Superior temporal gyrus (tissue), 1 donor: ENCODE results near the gene ABCD1.
A peak's percentile ranks its signal among the peaks of the same experiment; 100 is the strongest.
"Not testable (repeated sequence)": the region's sequence is repeated elsewhere in the genome, so short reads cannot be mapped to it uniquely, and the experiment has no call there.

Source experiments
- DNase-seq: peaks from one replicate; pipeline ENCODE4 v3.0.0-alpha.2; 2016; ENCODE audit errors: extremely low spot score

Gene ABCD1

DNA sequence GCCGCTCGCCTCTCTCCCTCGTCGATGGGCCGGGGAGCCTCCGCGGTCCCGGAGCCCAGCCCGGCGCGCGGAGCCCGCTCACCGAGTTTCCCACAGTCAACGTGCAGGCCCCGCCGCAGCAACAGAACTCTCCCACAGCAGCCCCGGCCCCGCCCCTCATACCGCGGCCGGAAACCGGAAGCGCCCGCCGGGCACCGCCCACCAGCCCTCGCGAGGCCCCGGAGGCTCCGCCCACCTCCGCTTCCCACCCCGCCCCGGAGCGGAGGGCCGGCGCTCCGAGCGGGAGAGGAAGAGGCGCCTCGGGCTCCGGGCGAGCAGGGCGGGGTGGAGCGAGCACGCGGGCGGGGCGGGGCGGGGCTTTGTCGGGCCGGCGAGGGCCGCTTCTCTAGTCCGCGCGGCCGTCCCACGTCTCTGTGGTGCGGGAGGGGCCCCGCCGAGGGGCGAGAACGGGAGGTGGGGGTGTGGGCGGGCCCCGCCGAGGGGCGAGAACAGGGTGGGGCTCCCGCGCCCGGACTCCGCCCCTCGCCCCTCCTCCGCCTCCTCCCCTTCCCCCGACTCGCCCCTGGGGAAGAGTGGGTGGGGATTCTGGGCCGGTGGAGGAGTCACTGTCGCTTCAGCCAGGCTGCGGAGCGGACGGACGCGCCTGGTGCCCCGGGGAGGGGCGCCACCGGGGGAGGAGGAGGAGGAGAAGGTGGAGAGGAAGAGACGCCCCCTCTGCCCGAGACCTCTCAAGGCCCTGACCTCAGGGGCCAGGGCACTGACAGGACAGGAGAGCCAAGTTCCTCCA is at the start of gene ABCD1, which contains the start of gene BCAP31:
ABCD1 (plus strand) TSS at position 605 of the 787 bp plus-strand sequence. CDS start 411 bp downstream, outside the sequence.
BCAP31 (minus strand) TSS at position 136 of the 787 bp plus-strand sequence. CDS start 1,143 bp downstream, outside the sequence.
- peak; percentile 71 for DNase-seq

DNA sequence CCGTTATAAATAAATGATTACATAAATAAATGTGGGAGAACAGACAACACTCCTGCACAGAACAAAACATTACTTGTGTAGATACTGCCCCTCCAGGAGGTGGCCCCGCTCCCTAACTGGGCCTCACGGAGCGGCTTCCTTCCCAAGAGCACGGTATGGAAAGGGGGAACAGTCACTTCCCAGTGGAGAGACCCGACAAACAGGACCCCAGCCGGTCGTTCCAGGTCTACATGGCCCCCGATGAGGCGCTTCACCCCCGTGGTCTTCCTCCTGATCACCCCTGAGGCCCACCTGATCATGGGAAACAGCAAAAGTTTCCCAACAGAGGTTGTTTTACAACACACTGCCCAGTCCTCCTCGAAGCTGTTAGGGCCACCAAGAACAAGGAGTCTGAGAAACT is 43.5 kb upstream of the ABCD1 start:
- DNase-seq, result no peak

DNA sequence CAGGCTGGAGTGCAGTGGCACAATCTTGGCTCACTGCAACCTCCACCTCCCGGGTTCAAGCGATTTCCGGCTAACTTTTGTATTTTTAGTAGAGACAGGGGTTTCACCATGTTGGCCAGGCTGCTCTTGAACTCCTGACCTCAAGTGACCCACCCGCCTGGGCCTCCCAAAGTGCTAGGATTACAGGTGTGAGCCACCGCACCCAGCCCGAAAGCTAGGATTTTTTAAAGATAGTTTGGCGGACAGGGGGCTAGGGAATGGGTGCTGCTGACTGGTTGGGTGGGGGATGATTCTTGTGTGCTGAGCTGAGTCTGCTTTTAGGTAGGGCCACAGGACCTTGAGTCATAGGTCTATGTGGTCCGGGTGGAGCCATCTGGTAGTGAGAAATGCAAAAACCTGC is 41.2 kb upstream of the ABCD1 start:
- not testable (repeated sequence) for DNase-seq

DNA sequence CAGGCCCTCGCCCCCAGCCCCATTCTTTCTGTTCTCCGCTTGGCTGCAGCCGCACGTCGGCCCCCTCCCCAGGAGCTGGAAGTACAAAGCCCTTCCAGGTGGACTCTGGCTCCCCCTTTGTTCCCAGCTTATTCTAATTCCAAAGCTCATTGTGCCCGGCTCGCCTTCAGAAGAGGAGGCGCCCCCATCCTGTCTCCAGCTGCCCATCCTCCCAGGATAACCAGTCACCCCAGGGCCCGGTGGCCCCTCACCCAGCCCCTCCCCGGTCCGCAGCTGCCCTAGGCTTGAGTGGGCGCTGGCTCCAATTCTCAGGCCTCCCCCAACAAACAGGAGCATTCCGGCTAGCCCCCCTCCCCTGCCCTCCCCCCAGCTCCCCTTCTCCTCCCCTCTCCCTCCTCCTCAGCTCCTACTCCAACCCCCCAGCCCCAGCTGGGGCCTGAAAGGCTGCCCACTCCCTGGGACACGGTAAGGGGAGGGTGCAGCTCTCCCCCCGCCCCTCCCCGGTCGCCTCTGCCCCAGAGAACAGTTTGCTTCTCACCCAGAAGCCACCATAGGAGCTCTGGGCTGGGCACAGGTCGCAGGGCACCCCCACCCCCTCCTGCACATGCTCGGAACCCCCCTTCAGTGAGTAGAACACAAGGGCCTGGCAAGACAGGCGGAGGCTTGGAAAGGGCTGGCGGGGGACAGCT is 40.0 kb upstream of the ABCD1 start:
- DNase-seq, result no peak

DNA sequence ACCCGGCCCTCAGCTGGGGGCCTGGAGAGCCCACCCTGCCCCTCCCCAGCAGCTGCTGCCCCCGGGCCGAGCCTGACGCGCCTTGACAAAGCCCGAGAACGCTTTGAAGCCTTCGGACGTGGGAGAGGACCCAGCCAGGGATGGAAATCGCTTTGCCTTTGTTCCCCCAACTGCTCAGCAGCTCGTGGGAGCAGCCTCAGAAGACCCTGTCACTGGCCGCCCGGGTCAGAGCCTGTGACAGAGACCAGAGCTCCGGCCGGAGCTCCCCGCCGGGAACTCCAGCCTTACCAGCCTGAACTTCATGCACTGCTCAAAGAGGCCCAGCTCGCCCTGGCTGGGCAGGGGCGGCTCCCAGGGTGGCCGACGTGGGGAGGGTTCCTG is 39.5 kb upstream of the ABCD1 start:
- no peak for DNase-seq

DNA sequence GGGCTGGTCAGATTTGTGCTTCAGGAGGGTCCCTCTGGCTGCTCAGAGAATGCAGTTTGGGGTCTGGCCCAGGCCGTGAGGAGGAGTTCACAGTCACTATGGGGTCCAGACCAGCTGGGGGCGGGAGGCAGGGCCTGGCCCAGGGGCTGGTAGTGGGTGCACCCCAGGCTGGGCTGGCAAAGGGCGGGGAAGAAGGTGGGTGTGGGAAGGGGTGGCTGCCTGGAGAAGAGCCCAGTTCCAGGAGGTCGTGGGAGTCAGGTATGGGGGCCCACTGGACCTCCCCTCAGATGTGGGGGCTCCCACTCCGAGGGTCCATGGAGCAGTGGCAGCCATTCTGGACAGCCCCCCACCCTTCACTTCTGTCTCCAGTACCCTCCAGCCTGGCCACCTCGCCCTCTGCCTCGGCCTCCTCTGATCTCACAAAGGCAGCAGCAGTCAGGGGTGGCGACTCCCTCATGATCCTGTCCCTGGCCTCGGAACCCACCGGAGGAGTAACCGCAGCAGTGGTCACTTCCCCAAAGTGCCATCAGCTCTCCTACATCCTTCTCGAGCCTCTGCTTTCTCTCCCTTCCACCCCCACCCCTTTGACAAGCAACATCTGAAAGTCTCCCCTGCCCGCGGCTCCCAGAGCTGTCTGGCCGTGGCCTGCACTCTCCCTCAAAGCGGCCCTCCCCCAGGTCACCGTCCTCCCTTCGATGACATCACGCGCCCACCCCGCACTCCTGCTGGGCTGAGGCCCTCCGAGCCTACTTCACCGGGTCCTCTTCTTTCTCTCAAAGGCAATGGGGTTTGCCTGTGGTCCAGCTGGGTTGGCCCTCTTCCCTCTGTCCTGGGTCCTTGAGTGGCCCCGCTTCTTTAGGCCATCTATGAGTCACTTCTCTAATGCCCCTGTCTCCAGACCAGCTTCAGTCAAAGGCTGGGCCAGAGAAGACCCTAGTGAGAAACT is 38.6 kb upstream of the ABCD1 start:
- DNase-seq, result no peak

DNA sequence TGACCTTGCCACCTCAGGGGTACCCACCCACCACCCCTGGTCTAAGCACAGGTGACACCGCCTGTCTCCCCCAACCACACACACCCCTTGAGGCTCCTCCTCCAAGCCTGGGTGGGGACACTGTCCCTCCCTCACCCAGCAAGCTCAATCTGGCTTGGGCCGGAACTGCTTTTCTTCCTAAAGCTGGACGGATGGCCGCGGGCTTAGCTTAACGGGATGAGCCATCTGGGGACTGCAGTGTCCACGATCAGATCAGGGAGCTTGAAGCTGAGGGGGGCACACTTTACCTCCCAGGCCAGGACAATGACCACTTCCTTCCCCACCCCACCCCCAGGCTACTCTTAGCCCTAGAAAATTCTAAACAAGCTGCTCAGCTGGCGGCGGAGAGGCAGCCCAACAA is 37.9 kb upstream of the ABCD1 start:
- no peak for DNase-seq

DNA sequence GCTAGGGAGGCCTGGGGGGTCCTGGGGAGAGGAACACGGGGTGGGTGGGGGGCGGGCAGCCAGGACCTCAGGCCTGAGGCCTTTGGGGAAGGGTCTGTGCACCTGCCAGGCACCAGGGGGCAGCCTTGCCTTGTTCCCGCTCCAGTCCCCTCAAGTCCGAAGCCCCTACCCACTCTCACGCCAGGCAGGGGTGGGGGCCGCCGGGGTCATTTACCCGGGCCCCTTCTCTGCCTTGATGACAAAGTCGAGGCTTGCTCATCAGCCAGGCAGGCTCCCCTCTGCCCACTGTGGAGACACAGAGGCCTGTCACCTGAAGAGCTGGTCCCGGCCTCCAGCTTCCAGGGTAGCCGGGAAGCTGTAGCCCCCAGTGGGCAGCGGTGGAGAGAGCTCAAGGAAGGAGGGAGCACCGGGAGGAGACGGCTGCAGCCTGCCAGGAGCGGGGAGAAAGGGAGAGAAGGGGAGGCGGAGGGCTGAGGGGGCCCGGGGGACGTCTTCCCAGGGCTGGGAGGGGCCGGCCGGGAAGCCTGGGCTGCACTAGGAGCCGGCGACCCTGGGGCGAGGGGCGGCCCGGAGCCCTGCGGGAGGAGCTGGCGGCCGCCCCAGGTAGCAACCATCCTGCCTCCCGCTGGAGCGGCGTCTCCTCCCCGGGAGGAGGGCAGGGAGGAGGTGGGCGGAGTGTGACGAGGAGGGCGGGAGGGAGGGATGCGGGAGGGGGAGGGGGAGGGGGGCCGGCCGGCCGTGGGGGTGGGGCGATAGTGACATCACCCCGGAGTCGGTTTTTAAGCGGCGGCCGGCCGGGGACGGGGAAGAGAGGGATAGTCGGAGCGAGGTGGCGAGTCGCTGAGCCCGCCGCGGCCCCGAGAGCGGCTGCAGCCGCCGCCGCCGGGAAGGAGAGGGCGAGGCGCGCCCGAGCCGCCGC is 37.3 kb upstream of the ABCD1 start, which contains the start of gene SLC6A8:
SLC6A8 (plus strand) TSS at position 806 of the 919 bp plus-strand sequence. CDS start 649 bp downstream, outside the sequence.
- DNase-seq, result peak; percentile 49

DNA sequence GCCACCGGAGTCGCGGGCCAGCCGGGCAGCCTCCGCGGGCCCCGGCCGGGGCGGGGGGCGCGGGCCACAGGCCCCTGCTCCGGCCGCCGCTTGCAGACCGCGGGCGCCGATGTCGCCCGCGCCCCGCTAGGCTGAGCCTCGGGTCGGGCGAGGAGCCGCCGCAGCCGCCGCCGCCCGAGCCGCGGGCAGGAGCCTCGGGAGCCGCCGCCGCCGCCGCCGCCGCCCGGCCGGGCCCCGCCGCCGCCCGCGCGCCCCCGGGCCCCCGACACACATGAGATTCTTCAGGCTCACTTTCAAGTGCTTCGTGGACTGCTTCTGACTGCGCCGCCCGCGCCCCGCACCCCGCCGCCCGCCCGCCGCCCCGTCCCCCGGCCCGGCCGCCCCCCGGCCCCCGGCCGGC is 36.6 kb upstream of the ABCD1 start:
- no peak for DNase-seq

DNA sequence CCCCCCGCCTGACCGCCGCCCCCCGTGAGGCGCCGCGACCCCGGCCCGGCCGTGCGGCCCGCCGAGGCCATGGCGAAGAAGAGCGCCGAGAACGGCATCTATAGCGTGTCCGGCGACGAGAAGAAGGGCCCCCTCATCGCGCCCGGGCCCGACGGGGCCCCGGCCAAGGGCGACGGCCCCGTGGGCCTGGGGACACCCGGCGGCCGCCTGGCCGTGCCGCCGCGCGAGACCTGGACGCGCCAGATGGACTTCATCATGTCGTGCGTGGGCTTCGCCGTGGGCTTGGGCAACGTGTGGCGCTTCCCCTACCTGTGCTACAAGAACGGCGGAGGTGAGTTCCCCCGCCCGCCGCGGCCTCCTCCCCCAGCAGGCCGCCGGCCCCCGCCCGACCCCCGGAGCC is 36.1 kb upstream of the ABCD1 start:
- DNase-seq, result no peak

DNA sequence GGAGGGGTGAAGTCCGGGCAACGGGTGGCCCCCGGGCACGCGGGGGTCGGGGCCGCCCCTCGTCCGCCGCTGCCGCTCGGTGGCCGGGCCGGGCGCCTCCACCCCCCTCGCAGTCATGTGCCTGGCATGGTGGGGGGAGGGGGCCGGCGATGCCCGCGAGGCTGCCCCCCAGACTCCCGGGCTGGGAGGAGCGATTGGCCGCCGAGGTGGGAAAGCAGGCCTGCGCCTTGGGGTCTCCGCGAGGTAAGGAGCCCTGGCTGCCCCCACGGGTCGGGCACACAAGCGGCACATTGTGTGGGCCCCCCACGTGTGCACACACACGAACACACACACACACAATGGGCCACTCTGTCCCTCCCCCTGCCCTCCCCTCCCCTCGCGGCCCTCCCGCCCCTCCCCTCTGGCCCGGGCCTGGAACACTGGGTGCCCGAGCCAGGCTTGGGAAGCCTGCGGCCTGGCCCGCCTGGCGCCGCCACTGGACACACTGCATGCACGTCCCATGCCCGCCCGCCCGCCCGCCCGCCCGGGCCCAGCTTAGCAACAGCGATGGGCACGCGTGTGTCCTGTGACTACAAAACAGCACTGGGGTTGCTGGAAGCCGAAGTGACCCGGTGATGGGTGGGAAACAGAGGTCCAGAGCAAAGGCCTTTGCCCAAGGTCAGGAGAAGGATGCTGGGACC is 35.6 kb upstream of the ABCD1 start:
- DNase-seq, result peak; percentile 28

DNA sequence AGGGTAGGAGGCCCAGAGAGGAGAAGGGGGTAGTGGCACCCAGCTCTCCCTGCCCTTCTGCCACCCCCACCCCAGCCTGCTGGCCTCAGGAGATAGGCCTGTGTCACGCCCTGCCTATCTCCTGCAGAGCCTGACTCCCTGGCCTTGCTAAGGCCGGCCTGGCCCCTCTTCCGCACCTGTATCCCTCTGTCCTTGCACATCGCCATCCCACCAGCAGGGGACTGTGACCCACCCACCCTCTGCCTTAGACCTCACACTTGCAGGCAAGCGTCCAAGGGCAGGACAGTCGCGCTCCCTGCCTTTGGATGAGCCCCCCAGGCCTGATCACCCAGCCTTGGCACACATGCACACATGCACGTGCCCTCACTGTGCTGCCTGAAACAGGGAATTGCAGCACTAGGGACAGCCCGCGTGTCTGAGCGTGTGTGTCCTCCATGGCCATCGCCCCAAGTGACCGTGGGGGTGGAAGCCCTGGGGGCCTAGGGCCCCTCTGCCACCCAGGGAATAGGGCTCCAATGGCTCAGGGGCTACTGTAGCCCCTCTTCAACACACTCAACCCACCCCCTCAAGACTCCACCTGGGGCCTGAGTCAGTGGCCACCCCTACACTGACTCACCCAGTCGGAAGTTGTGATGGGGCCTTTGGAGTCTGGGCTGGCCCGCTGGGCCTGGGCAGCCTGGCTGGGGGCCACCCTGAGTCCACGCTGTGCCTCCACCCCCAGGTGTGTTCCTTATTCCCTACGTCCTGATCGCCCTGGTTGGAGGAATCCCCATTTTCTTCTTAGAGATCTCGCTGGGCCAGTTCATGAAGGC is 34.8 kb upstream of the ABCD1 start:
- no peak for DNase-seq

DNA sequence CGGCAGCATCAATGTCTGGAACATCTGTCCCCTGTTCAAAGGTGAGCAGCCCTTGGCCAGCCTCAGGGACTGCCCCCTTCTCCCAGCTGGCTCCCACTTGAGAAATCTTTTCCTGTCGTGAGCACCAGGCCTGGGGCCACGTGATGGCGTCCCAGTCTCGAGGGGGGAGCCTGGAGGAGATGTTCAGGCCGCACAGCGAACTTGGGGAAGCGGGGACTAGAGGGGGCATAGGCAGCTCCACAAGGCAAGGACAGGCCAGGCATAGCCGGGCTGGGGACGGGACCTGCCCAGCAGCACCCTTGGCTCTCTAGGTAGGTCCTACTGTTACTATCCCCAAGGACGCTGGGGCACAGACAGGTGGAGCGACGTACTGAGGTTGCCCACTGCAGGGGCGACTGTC is 34.2 kb upstream of the ABCD1 start:
- no peak for DNase-seq

DNA sequence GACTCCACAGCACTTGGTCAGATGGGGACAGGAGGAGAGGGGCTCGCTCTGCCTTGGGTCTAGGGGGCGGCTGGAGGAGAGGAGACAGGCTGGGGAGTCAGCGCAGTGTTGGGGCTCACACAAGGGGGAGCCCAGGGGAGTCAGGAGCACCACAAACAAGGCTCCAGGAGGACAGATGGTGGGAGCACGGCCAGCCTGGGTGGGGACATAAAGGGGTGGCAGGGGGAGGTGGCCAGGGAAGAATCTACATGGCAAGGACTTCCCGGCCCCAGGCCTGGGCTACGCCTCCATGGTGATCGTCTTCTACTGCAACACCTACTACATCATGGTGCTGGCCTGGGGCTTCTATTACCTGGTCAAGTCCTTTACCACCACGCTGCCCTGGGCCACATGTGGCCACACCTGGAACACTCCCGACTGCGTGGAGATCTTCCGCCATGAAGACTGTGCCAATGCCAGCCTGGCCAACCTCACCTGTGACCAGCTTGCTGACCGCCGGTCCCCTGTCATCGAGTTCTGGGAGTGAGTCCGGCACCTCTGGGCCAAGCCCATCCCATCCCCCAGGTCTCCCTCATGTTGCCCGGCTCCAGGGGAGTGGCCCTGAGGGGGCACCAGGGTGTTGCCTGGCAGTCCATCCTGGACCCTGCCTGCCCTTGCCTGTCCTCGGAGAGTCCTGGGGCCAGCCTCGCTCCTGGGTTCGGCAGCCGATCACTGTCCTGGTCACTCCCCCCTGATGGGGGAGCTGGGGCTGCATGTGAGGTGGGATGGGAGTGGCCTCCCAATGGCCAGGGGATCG is 33.4 kb upstream of the ABCD1 start:
- DNase-seq, result not testable (repeated sequence)

DNA sequence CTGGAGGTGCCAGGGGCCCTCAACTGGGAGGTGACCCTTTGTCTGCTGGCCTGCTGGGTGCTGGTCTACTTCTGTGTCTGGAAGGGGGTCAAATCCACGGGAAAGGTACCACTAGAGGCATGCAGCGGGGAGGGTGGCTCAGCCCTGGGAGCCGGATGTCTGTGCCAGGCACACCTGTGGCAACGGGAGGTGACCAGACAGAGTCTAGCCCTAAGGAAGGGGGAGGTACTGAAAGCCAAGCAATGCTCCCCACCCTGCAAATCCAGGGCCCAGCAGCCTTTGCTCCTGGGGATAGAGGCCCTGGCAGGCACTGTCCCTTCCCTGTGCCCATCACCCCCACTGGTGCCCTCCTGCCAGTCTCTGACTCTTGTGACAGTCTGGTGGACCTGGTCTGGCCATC is 32.7 kb upstream of the ABCD1 start:
- no peak for DNase-seq

DNA sequence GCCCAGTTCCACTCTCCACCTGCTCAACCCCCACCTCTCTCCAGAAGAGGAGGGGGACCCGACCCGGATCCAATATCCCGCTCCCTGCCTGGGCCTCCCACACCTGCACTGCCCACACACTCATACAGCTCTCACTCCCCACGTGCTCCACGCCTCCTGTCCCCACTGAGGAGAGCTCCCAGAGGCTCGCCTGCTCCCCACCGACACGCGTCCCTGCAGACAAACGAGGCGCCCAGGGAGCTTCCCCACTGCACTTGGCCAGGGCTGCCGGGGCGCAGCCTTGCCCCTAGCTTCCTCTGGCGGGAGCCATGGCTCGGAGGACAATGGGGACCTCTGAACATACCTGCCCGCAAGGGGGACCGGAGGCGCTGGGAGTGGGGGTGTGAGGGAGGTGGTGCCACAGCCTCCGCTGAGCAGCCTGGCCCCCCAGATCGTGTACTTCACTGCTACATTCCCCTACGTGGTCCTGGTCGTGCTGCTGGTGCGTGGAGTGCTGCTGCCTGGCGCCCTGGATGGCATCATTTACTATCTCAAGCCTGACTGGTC is 32.0 kb upstream of the ABCD1 start:
- no peak for DNase-seq

DNA sequence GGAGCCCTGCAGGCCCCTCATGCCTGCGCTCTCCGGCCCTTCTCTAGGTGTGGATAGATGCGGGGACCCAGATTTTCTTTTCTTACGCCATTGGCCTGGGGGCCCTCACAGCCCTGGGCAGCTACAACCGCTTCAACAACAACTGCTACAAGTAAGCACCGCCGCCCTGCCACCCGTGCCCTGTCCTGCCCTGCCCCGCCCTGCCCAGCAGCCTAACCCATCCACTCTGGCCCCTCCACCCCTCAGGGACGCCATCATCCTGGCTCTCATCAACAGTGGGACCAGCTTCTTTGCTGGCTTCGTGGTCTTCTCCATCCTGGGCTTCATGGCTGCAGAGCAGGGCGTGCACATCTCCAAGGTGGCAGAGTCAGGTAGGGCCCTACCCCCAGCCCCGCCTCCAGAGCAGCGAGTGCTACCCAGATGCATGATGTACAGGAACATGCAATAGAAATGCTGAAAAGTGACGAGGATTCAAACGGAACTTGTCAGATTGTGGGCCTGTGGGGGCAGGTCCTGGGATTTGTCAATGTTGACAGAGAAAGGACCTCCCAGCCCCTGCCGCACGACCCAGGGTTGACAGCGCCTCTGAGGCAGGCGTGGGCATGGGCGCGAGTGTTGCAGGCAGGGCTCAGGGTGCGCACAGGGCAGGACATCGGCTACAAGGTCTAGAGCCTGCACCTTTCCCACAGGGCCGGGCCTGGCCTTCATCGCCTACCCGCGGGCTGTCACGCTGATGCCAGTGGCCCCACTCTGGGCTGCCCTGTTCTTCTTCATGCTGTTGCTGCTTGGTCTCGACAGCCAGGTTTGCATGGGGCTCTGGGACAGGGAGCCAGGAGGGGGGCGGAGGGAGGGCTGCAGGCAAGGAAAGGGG is 31.2 kb upstream of the ABCD1 start:
- DNase-seq, result no peak
